GM12878 (cell line): ENCODE results near the gene DMD.

Experiments
- CREB1 ChIP-seq: IDR thresholded peaks from 2 replicates; pipeline ENCODE4 v1.6.1; 2012; ENCODE audit warnings: low read depth, mild to moderate bottlenecking, inconsistent platforms
- CREM ChIP-seq: IDR thresholded peaks from 2 replicates; pipeline ENCODE4 v1.6.1; 2014; ENCODE audit warnings: antibody characterized with exemption, low read depth
- CTCF ChIP-seq, 3 experiments: IDR thresholded peaks in 2 of 3; conservative IDR thresholded peaks in 1 of 3; 2 replicates each; pipeline ENCODE4 v1.5.1; 2011; ENCODE audit warnings: low read depth in 3 of 3, low read length in 3 of 3, mild to moderate bottlenecking in 3 of 3, control low read depth in 2 of 3, moderate library complexity in 2 of 3, inconsistent platforms in 1 of 3, mixed read lengths in 1 of 3; ENCODE audit not compliant: control insufficient read depth in 2 of 3, insufficient read depth in 1 of 3; ENCODE audit errors: extremely low read depth in 1 of 3
- ESRRA ChIP-seq: IDR thresholded peaks from 2 replicates; pipeline ENCODE4 v1.6.1; 2012; ENCODE audit warnings: mild to moderate bottlenecking, low read length, improper control_type of control experiment
- MYC ChIP-seq: IDR thresholded peaks from 2 replicates; pipeline ENCODE4 v1.6.1; 2011; ENCODE audit warnings: mild to moderate bottlenecking, low read length, moderate library complexity, inconsistent platforms; ENCODE audit not compliant: insufficient read depth, insufficient replicate concordance, insufficient read length, severe bottlenecking
- ZBTB40 ChIP-seq: fragments of 450-650 bp; IDR thresholded peaks from 2 replicates; pipeline ENCODE4 v1.6.1; 2016; ENCODE audit warnings: mild to moderate bottlenecking, moderate library complexity, borderline replicate concordance
- TF ChIP-seq, protein P1 (sequence below): IDR thresholded peaks from 2 replicates; pipeline ENCODE4 v1.6.1; 2011; ENCODE audit warnings: low read depth, low read length, improper control_type of control experiment, borderline replicate concordance

DNA sequence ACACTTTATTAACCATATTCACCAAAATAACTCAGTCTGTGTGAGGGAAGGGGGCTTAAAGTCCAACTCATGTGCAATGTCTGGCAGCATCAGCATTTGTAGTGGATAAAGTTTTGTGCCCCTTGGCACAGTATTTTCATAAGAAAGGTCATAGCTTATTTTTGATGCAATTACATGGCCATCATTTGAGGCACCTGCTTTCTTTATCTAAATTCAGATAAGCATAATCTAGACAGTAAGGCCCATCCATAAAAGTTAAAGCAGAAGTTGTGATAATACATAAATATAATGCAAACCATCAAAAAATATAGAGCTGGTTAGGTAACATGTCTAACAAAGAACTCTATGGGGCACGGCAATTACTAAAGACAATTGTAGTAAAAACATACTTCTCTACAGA is 763.7 kb downstream of the DMD start:
- TF ChIP-seq CREB1 (no peak), CREM (no peak), MYC (no peak), ZBTB40 (no peak), ESRRA (no peak), CTCF (IDR thresholded peaks at IDR 0.05 in 2 of 3, conservative IDR thresholded peaks at IDR 0.05 in 1 of 3; ENCODE audit: control insufficient read depth in 2 of 3, extremely low read depth in 1 of 3, insufficient read depth in 1 of 3, low read depth in 3 of 3, low read length in 3 of 3) (no peak)
- TF ChIP-seq, protein P1, sequence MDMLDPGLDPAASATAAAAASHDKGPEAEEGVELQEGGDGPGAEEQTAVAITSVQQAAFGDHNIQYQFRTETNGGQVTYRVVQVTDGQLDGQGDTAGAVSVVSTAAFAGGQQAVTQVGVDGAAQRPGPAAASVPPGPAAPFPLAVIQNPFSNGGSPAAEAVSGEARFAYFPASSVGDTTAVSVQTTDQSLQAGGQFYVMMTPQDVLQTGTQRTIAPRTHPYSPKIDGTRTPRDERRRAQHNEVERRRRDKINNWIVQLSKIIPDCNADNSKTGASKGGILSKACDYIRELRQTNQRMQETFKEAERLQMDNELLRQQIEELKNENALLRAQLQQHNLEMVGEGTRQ = no peak
